H1 (cell line): ENCODE data around the gene CLEC16A. TPM values are rescaled to one million over a fixed set of nuclear protein-coding genes. Genes with fewer than 3 reads are reported as not detected.

Source experiments
- CTCF ChIA-PET: fragments of 300-600 bp; sonication (Branson Sonifier 250); formaldehyde crosslinking; loops from one replicate; lab custom pipeline; 2021; ENCODE audit not compliant: partially characterized antibody; lab: Charles Lee
- POLR2A ChIA-PET: fragments of 300-600 bp; sonication (Branson Sonifier 250); formaldehyde crosslinking; loops from one replicate; lab custom pipeline; 2021; ENCODE audit warnings: inconsistent platforms; ENCODE audit not compliant: partially characterized antibody; lab: Charles Lee
- DNase-seq, 2 experiments: peaks; one replicate each; pipeline versions ENCODE4 v3.0.0 to v3.0.0-alpha.2; 2010 to 2022; ENCODE audit warnings: low spot score in 2 of 2, low read depth in 1 of 2, mixed read lengths in 1 of 2
- FAIRE-seq: peaks from 2 replicates; lab custom pipeline; 2011; peaks lifted over from hg19 to GRCh38; lab: Jason Lieb, UNC
- H2AFZ ChIP-seq: 2 replicates; pipeline ENCODE4 v1.8.1; 2012; ENCODE audit warnings: low read length, inconsistent platforms
- H2AK5ac ChIP-seq: 2 replicates; pipeline ENCODE4 v1.6.1; 2013; ENCODE audit warnings: low read depth, low read length
- H2BK120ac ChIP-seq: replicated peaks from 2 replicates; pipeline ENCODE3; 2013; ENCODE audit warnings: low read depth, low read length, inconsistent platforms
- H2BK12ac ChIP-seq: 2 replicates; pipeline ENCODE4 v1.6.1; 2013; ENCODE audit warnings: low read depth, low read length
- H2BK15ac ChIP-seq: 2 replicates; pipeline ENCODE4 v1.6.1; 2013; ENCODE audit warnings: low read length
- H2BK20ac ChIP-seq: 2 replicates; pipeline ENCODE4 v1.6.1; 2013; ENCODE audit warnings: low read length
- H2BK5ac ChIP-seq: 2 replicates; pipeline ENCODE4 v1.6.1; 2013; ENCODE audit warnings: low read depth, low read length
- H3K14ac ChIP-seq: 2 replicates; pipeline ENCODE4 v1.6.1; 2013; ENCODE audit warnings: inconsistent platforms; ENCODE audit not compliant: insufficient read length
- H3K18ac ChIP-seq: 2 replicates; pipeline ENCODE4 v1.6.1; 2013; ENCODE audit warnings: low read length; ENCODE audit errors: extremely low read depth
- H3K23ac ChIP-seq: 2 replicates; pipeline ENCODE4 v1.6.1; 2013; ENCODE audit warnings: inconsistent platforms; ENCODE audit not compliant: insufficient read length
- H3K23me2 ChIP-seq: 2 replicates; pipeline ENCODE4 v1.6.1; 2013; ENCODE audit warnings: low read depth, low read length
- H3K27ac ChIP-seq: 2 replicates; pipeline ENCODE4 v1.6.1; 2011; ENCODE audit warnings: low read depth, low read length, inconsistent platforms
- H3K27me3 ChIP-seq, 4 experiments: replicated peaks in 1 of 4; 1 replicate in 1 of 4; 2 replicates in 3 of 4; pipeline versions ENCODE4 v1.6.1 to v1.8.1; 2011 to 2013; ENCODE audit warnings: low read length in 3 of 4, mild to moderate bottlenecking in 3 of 4, inconsistent platforms in 2 of 4, mixed read lengths in 2 of 4, moderate library complexity in 1 of 4; ENCODE audit not compliant: control insufficient read depth in 3 of 4, insufficient read depth in 3 of 4; ENCODE audit errors: extremely low read depth in 1 of 4
- H3K36me3 ChIP-seq, 4 experiments: 2 replicates each; pipeline versions ENCODE4 v1.6.1 to v1.8.1; 2011 to 2013; ENCODE audit warnings: mild to moderate bottlenecking in 4 of 4, low read length in 3 of 4, moderate library complexity in 2 of 4, control low read depth in 1 of 4, inconsistent platforms in 1 of 4; ENCODE audit not compliant: insufficient read depth in 4 of 4, control insufficient read depth in 2 of 4
- H3K4ac ChIP-seq: replicated peaks from 2 replicates; pipeline ENCODE3; 2013; ENCODE audit warnings: low read length, low read depth, mixed read lengths, inconsistent platforms; ENCODE audit not compliant: insufficient read length
- H3K4me1 ChIP-seq, 4 experiments: replicated peaks in 1 of 4; 1 replicate in 1 of 4; 2 replicates in 3 of 4; pipeline versions ENCODE4 v1.6.1 to v1.8.1; 2011 to 2013; ENCODE audit warnings: low read length in 3 of 4, inconsistent platforms in 2 of 4, mixed read lengths in 1 of 4; ENCODE audit not compliant: insufficient read depth in 4 of 4, control insufficient read depth in 3 of 4
- H3K4me2 ChIP-seq, 2 experiments: 2 replicates each; pipeline versions ENCODE4 v1.6.1 to v1.8.1; 2011 to 2013; ENCODE audit warnings: low read depth in 2 of 2, low read length in 2 of 2, control low read depth in 1 of 2, inconsistent platforms in 1 of 2, mild to moderate bottlenecking in 1 of 2; ENCODE audit not compliant: insufficient read depth in 1 of 2
- H3K4me3 ChIP-seq, 4 experiments: fragments of 200-600, 300-600 bp in 1 of 4; sonication (generic), shearing (Covaris generic), sonication (Bioruptor Twin) in 1 of 4; 2 replicates each; pipeline versions ENCODE4 v1.5.1 to v1.8.1; 2011 to 2016; ENCODE audit warnings: low read length in 4 of 4, low read depth in 3 of 4, control low read depth in 2 of 4, inconsistent platforms in 2 of 4, mild to moderate bottlenecking in 2 of 4, mixed read lengths in 1 of 4, moderate library complexity in 1 of 4; ENCODE audit not compliant: insufficient read depth in 2 of 4; ENCODE audit errors: extremely low read depth in 1 of 4
- H3K56ac ChIP-seq: replicated peaks from 2 replicates; pipeline ENCODE3; 2013; ENCODE audit warnings: low read depth, mild to moderate bottlenecking, mixed read lengths, low read length, inconsistent platforms; ENCODE audit not compliant: insufficient read length
- H3K79me1 ChIP-seq: 2 replicates; pipeline ENCODE4 v1.6.1; 2013; ENCODE audit warnings: low read depth, low read length, control low read depth
- H3K79me2 ChIP-seq, 2 experiments: 2 replicates each; pipeline versions ENCODE4 v1.6.1 to v1.8.1; 2012 to 2013; ENCODE audit warnings: low read length in 2 of 2, mild to moderate bottlenecking in 2 of 2, inconsistent platforms in 1 of 2; ENCODE audit not compliant: insufficient read depth in 2 of 2, control insufficient read depth in 1 of 2
- H3K9ac ChIP-seq, 4 experiments: replicated peaks in 1 of 4; 1 replicate in 1 of 4; 2 replicates in 3 of 4; pipeline versions ENCODE4 v1.6.1 to v1.8.1; 2011 to 2013; ENCODE audit warnings: low read depth in 3 of 4, low read length in 3 of 4, control low read depth in 2 of 4, mild to moderate bottlenecking in 2 of 4, moderate library complexity in 2 of 4, inconsistent platforms in 1 of 4; ENCODE audit errors: extremely low read depth in 1 of 4
- H3K9me3 ChIP-seq, 2 experiments: 2 replicates each; pipeline versions ENCODE4 v1.6.1 to v1.8.1; 2012 to 2013; ENCODE audit warnings: mild to moderate bottlenecking in 2 of 2, moderate library complexity in 2 of 2, control low read depth in 1 of 2, inconsistent platforms in 1 of 2, low read depth in 1 of 2, low read length in 1 of 2, mixed read lengths in 1 of 2; ENCODE audit not compliant: insufficient read depth in 2 of 2
- H4K20me1 ChIP-seq, 2 experiments: replicated peaks in 1 of 2; 2 replicates each; pipeline versions ENCODE3 to v1.8.1; 2011 to 2013; ENCODE audit warnings: inconsistent platforms in 2 of 2, low read length in 2 of 2, mild to moderate bottlenecking in 1 of 2; ENCODE audit not compliant: insufficient read depth in 2 of 2, control insufficient read depth in 1 of 2
- H4K5ac ChIP-seq: 2 replicates; pipeline ENCODE4 v1.6.1; 2013; ENCODE audit warnings: low read length, low read depth, mixed read lengths, inconsistent platforms; ENCODE audit not compliant: insufficient read length
- H4K8ac ChIP-seq: 2 replicates; pipeline ENCODE4 v1.8.0; 2013; ENCODE audit warnings: mild to moderate bottlenecking, moderate library complexity, low read length, inconsistent platforms; ENCODE audit not compliant: insufficient read depth; ENCODE audit errors: extremely low read depth
- H4K91ac ChIP-seq: replicated peaks from 2 replicates; pipeline ENCODE3; 2013; ENCODE audit warnings: low read length, mixed read lengths, inconsistent platforms; ENCODE audit not compliant: insufficient read length
- BACH1 ChIP-seq: IDR thresholded peaks from 2 replicates; pipeline ENCODE4 v1.6.1; 2012; ENCODE audit warnings: low read length, improper control_type of control experiment
- CHD1 ChIP-seq: IDR thresholded peaks from 2 replicates; pipeline ENCODE4 v1.6.1; 2012; ENCODE audit warnings: low read depth, low read length, improper control_type of control experiment
- EGR1 ChIP-seq: IDR thresholded peaks from 2 replicates; pipeline ENCODE4 v1.6.1; 2011; ENCODE audit warnings: low read depth, low read length, borderline replicate concordance
- HDAC6 ChIP-seq: IDR thresholded peaks from one replicate; pipeline ENCODE4 v1.7.1; 2012; ENCODE audit warnings: low read depth, mild to moderate bottlenecking, inconsistent platforms, low read length, moderate library complexity
- KDM4A ChIP-seq: IDR thresholded peaks from one replicate; pipeline ENCODE4 v1.7.1; 2012; ENCODE audit warnings: low read depth, mild to moderate bottlenecking, moderate library complexity, low read length, inconsistent platforms; ENCODE audit not compliant: severe bottlenecking
- PHF8 ChIP-seq: fragments of 200-600 bp; sonication (generic); conservative IDR thresholded peaks from 2 replicates; pipeline ENCODE4 v1.7.1; 2012; ENCODE audit warnings: low read depth, mild to moderate bottlenecking, inconsistent platforms, low read length, moderate library complexity
- POLR2AphosphoS5 ChIP-seq: IDR thresholded peaks from 2 replicates; pipeline ENCODE4 v1.6.1; 2011; ENCODE audit warnings: low read depth, low read length
- RBBP5 ChIP-seq: IDR thresholded peaks from 2 replicates; pipeline ENCODE4 v1.7.1; 2012; ENCODE audit warnings: low read depth, mild to moderate bottlenecking, inconsistent platforms, low read length, moderate library complexity, borderline replicate concordance
- RFX5 ChIP-seq: IDR thresholded peaks from 2 replicates; pipeline ENCODE4 v1.6.1; 2011; ENCODE audit warnings: low read depth, low read length, improper control_type of control experiment, borderline replicate concordance
- SIN3A ChIP-seq, 2 experiments: IDR thresholded peaks in 1 of 2; conservative IDR thresholded peaks in 1 of 2; 2 replicates each; pipeline ENCODE4 v1.6.1; 2011 to 2012; ENCODE audit warnings: low read length in 2 of 2, improper control_type of control experiment in 1 of 2, low read depth in 1 of 2, mild to moderate bottlenecking in 1 of 2
- WGBS, 2 experiments: shearing (Covaris generic) in 1 of 2; methylation state at CpG; one replicate each; pipeline versions ENCODE4 v1.1.6 to v1.1.7; 2013 to 2015; ENCODE audit warnings: low lambda C conversion rate in 2 of 2, mixed read lengths in 2 of 2, inconsistent platforms in 1 of 2, low coverage in 1 of 2, missing lambda C conversion rate in 1 of 2; ENCODE audit not compliant: insufficient replicate concordance in 2 of 2, insufficient coverage in 1 of 2, insufficient read length in 1 of 2; ENCODE audit errors: extremely low coverage in 1 of 2, missing lambda C conversion rate in 1 of 2; 5-methylcytosine and 5-hydroxymethylcytosine counted together
- polyA plus RNA-seq, 7 experiments: library from polyadenylated mRNA; depleted of rRNA in 3 of 7; stranded (reverse) in 5 of 7; unstranded in 2 of 7; fragments of >200 nt in 5 of 7; fragments of 200-250 nt in 2 of 7; gene quantifications; 1 replicate in 5 of 7; 2 replicates in 1 of 7; 4 replicates in 1 of 7; pipeline versions ENCODE4 v1.2.1 to v1.2.3, GENCODE V29; 2011 to 2013; ENCODE audit warnings: missing spikeins in 2 of 7, mixed read lengths in 2 of 7
- total RNA-seq: library from RNA; stranded (reverse); fragmentation: NEBNext Ultra II Directional; extraction: Animal tissue kit (Norgen Biotek cat#: 25700); gene quantifications from 2 replicates; pipeline ENCODE4 v1.2.1, GENCODE V29; 2021
- TF ChIP-seq, protein P1 (sequence below): IDR thresholded peaks from 2 replicates; pipeline ENCODE4 v1.6.1; 2011; ENCODE audit warnings: low read length, improper control_type of control experiment
- TF ChIP-seq, protein P2 (sequence below): IDR thresholded peaks from 2 replicates; pipeline ENCODE4 v1.6.1; 2011; ENCODE audit warnings: low read depth, mild to moderate bottlenecking, low read length; ENCODE audit not compliant: insufficient read depth

The CLEC16A gene
- total and polyA plus RNA-seq, 2 of the 8 experiments (the other 6 are each of a cell fraction or from before 2014, with no cell fraction given), result 7.6 to 19.3 TPM

DNA sequence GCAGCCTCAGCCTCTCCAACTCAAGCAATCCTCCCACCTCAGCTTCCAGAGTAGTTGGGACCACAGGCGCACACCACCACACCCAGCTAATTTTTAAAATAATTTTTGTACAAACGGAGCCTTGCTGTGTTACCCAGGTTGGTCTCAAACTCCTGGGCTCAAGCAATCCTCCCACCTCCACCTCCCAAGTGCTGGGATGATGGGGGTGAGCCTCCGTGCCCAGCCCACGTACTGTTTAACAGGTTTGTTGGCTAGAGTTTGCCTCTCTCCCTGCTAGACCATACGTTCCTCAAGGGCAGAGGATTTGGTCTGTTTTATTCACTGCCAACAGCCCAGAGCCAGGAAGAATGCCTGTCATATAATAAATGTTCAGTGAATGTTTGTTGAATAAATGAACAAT is 285.1 kb downstream of the CLEC16A start:
- H4K8ac ChIP-seq, result no peak overlapping the region
- H4K5ac ChIP-seq, result no peak overlapping the region
- no peak overlapping the region for H2BK20ac ChIP-seq
- WGBS, 2 experiments, result 88% methylated on average over 5 of the region's 5 CpGs; no CpG with 5 or more reads in 1 of the 2 experiments
- H4K91ac ChIP-seq, result no peak overlapping the region
- no peaks in the 10 kb centered on the region for H4K20me1 ChIP-seq
- no peak overlapping the region for H3K4ac ChIP-seq
- no peak overlapping the region for H2BK120ac ChIP-seq
- no peak overlapping the region for H3K14ac ChIP-seq
- no peak overlapping the region for H3K4me3 ChIP-seq
- DNase-seq (no peak), FAIRE-seq (no peak)
- H2AK5ac ChIP-seq, result no peak overlapping the region
- no peak overlapping the region for H2BK12ac ChIP-seq
- H3K23me2 ChIP-seq, result no peaks in the 10 kb centered on the region
- no peak overlapping the region for H3K56ac ChIP-seq
- no peak overlapping the region for H3K4me2 ChIP-seq
- POLR2A ChIA-PET, result no interaction called here
- no peak overlapping the region for H2BK5ac ChIP-seq
- H3K9me3 ChIP-seq, result no peaks in the 10 kb centered on the region
- no peak overlapping the region for H3K27ac ChIP-seq
- H2AFZ ChIP-seq, result no peak overlapping the region
- CTCF ChIA-PET, result interaction anchor here (0.6 to 1.7 kb wide), 6 partner anchors 9 to 265 kb away, joined by 3 to 7 read pairs (median 3); no protein-coding TSS in a partner anchor
- no peak overlapping the region for H2BK15ac ChIP-seq
- H3K18ac ChIP-seq, result no peak overlapping the region
- no peak overlapping the region for H3K23ac ChIP-seq
- H3K79me2 ChIP-seq, result no peaks in the 10 kb centered on the region
- H3K4me1 ChIP-seq, result peaks cover 0 to 4% (median 1%) of the 10 kb centered on the region in 4 experiments; a peak in 3 of 7 replicates
- H3K9ac ChIP-seq, result no peak overlapping the region
- H3K36me3 ChIP-seq, result no peaks in the 10 kb centered on the region
- H3K27me3 ChIP-seq, result no peaks in the 10 kb centered on the region
- no peaks in the 10 kb centered on the region for H3K79me1 ChIP-seq
- TF ChIP-seq CHD1 (no peak), KDM4A (no peak), POLR2AphosphoS5 (no peak), RFX5 (no peak), BACH1 (no peak), SIN3A (conservative IDR thresholded peaks at IDR 0.05 in 1 of 2, IDR thresholded peaks at IDR 0.05 in 1 of 2; ENCODE audit: low read depth in 1 of 2, low read length in 2 of 2) (no peak), EGR1 (no peak), RBBP5 (no peak), HDAC6 (no peak), PHF8 (no peak)
- TF ChIP-seq, protein P1, sequence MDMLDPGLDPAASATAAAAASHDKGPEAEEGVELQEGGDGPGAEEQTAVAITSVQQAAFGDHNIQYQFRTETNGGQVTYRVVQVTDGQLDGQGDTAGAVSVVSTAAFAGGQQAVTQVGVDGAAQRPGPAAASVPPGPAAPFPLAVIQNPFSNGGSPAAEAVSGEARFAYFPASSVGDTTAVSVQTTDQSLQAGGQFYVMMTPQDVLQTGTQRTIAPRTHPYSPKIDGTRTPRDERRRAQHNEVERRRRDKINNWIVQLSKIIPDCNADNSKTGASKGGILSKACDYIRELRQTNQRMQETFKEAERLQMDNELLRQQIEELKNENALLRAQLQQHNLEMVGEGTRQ, result no peak
- TF ChIP-seq, protein P2, sequence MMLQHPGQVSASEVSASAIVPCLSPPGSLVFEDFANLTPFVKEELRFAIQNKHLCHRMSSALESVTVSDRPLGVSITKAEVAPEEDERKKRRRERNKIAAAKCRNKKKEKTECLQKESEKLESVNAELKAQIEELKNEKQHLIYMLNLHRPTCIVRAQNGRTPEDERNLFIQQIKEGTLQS, result no peak
